Measurements from ENCODE around the gene ARL2BP.
A peak's percentile ranks its signal among the peaks of the same experiment; 100 is the strongest.
"Not testable (repeated sequence)": the region's sequence is repeated elsewhere in the genome, so short reads cannot be mapped to it uniquely, and the experiment has no call there.

The ARL2BP gene

GRCh38 chr16:57244767-57245471 lies at the start of gene ARL2BP:
ARL2BP (plus strand) TSS chr16:57245259; CDS start chr16:57245368, 109 bp downstream.
- DNase-seq (ENCODE audit: low read depth in 1 of 2, low spot score in 1 of 2), result peak; percentile 93 to 96

GRCh38 chr16:57196286-57196685 lies 48.8 kb upstream of the ARL2BP start:
- no peak for DNase-seq (ENCODE audit: low read depth in 1 of 2, low spot score in 1 of 2)

- DNase-seq (ENCODE audit: low read depth in 1 of 2, low spot score in 1 of 2), result no peak
These were observed 48.3 kb upstream of the ARL2BP start for GRCh38 chr16:57196753-57197152.

GRCh38 chr16:57200321-57200720 lies 44.7 kb upstream of the ARL2BP start:
- DNase-seq (ENCODE audit: low read depth in 1 of 2, low spot score in 1 of 2), result not testable (repeated sequence)

GRCh38 chr16:57200926-57201325 lies 44.1 kb upstream of the ARL2BP start:
- not testable (repeated sequence) for DNase-seq (ENCODE audit: low read depth in 1 of 2, low spot score in 1 of 2)

- no peak for DNase-seq (ENCODE audit: low read depth in 1 of 2, low spot score in 1 of 2)
These were observed 42.8 kb upstream of the ARL2BP start for GRCh38 chr16:57202095-57202886.

- DNase-seq (ENCODE audit: low read depth in 1 of 2, low spot score in 1 of 2), result no peak
These were observed 41.6 kb upstream of the ARL2BP start for GRCh38 chr16:57203451-57203850.

- no peak for DNase-seq (ENCODE audit: low read depth in 1 of 2, low spot score in 1 of 2)
These were observed 40.4 kb upstream of the ARL2BP start for GRCh38 chr16:57204675-57205074.

GRCh38 chr16:57208926-57209325 lies 36.1 kb upstream of the ARL2BP start:
- DNase-seq (ENCODE audit: low read depth in 1 of 2, low spot score in 1 of 2), result no peak

- no peak for DNase-seq (ENCODE audit: low read depth in 1 of 2, low spot score in 1 of 2)
These were observed 35.3 kb upstream of the ARL2BP start for GRCh38 chr16:57209780-57210179.

GRCh38 chr16:57213462-57213861 lies 31.6 kb upstream of the ARL2BP start:
- DNase-seq (ENCODE audit: low read depth in 1 of 2, low spot score in 1 of 2), result no peak

- no peak for DNase-seq (ENCODE audit: low read depth in 1 of 2, low spot score in 1 of 2)
These were observed 28.1 kb upstream of the ARL2BP start for GRCh38 chr16:57216968-57217367.

GRCh38 chr16:57223057-57223456 lies 22.0 kb upstream of the ARL2BP start:
- no peak for DNase-seq (ENCODE audit: low read depth in 1 of 2, low spot score in 1 of 2)

GRCh38 chr16:57224651-57225335 lies 20.3 kb upstream of the ARL2BP start:
- DNase-seq (ENCODE audit: low read depth in 1 of 2, low spot score in 1 of 2), result no peak

GRCh38 chr16:57225978-57226377 lies 19.1 kb upstream of the ARL2BP start:
- no peak for DNase-seq (ENCODE audit: low read depth in 1 of 2, low spot score in 1 of 2)

GRCh38 chr16:57226701-57227621 lies 18.1 kb upstream of the ARL2BP start:
- no peak for DNase-seq (ENCODE audit: low read depth in 1 of 2, low spot score in 1 of 2)

GRCh38 chr16:57229079-57229478 lies 16.0 kb upstream of the ARL2BP start:
- no peak for DNase-seq (ENCODE audit: low read depth in 1 of 2, low spot score in 1 of 2)

- no peak for DNase-seq (ENCODE audit: low read depth in 1 of 2, low spot score in 1 of 2)
These were observed 13.2 kb upstream of the ARL2BP start for GRCh38 chr16:57231821-57232350.

- DNase-seq (ENCODE audit: low read depth in 1 of 2, low spot score in 1 of 2), result no peak
These were observed 10.9 kb upstream of the ARL2BP start for GRCh38 chr16:57233944-57234706.

- DNase-seq (ENCODE audit: low read depth in 1 of 2, low spot score in 1 of 2), result no peak
These were observed 10.4 kb upstream of the ARL2BP start for GRCh38 chr16:57234707-57235092.
